ENCODE measurements around the gene SLC13A5.
"Not testable (repeated sequence)": the region's sequence is repeated elsewhere in the genome, so short reads cannot be mapped to it uniquely, and the experiment has no call there.

SLC13A5 gene

GRCh38 chr17:6713130-6713917, at the start of gene SLC13A5:
SLC13A5 (minus strand) TSS chr17:6713369; CDS start chr17:6713333, 36 bp downstream.
- DNase-seq, result no peak

DNA sequence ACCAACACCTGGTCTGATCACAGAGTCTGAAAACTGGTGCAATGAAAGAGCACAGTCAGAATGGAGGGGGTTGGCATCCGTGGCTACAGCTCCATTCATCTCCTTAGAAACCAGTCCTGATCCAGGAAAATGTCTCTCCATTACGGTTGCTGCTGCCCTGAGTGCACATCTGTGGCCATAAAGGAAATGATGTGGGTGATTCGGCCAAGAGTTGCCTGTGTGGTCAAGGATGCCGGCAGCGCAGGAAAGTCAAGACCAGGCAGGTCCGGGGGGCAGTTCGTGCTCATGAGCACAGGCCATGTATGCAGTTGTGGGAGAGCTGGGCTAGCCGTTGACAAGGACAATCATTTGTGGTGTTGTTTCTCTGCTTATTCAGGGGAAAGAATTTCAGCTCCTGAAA, 48.6 kb upstream of the SLC13A5 start:
- DNase-seq, result no peak

DNA sequence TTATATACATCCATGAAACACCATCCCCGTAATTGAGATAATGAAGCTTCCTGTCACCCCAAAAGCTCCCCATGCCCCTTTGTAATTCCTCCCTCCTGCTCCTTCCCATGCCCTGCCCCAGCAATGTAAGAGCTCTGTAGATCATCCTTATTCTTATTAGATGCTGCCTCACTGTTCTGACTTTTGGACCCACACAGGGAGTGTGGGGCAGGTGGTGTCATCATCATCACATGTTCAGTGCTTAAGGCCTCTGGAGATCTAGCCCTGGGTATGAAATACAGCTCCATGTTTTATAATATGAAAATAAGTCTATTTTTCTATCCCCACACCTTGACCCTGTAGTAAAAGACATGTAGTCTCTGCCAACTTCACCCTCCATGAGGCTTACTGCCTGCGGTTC, 44.6 kb upstream of the SLC13A5 start:
- DNase-seq, result no peak

GRCh38 chr17:6756425-6757031, 43.4 kb upstream of the SLC13A5 start:
- DNase-seq, result no peak

DNA sequence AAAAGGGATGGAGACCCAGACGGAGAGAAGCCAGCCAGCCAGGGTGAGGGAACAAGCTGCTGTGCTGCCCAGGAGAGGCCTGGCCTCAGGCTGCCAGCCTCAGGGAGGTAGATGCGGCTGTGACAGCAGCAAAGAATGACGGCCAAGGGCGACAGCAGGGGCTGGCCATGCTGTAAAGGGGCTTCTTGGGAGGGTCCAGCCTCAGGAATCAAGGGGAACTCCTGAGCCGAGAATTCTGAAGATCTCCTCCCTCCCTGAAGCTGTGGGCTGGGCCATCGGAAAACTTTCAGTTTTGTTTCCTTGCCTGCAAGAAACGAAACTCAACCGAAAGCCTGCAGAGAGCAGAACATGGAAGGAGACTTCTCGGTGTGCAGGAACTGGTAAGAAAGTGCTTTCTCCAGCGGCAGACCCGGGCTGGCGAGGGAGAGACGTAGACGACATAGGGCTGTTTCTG, 42.6 kb upstream of the SLC13A5 start, which contains the start of gene XAF1:
TSS of gene XAF1 (plus strand) at position 316 of the 454 bp plus-strand sequence. CDS start at position 349, 33 bp downstream.
- no peak for DNase-seq

- DNase-seq, result no peak
Measured at GRCh38 chr17:6755281-6755680, 42.1 kb upstream of the SLC13A5 start.

DNA sequence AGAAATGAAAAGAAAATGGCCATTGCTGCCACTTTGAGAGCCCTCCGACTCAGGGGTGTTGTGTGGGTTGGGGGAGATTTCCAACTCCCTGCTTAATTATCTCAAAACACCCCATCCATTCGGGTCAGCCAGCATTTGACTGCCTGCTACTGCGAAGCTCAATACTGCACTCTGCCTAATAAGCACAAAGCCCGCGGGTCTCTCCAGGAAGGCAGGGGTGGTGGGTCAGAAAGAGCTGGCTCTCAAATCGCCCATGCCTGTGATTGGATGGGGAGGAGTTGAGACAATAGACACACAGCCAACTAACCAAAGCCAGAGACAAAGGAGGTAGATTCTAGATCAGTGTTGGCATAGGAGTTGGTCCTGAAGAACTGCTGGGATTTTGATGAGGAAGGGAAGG, 40.4 kb upstream of the SLC13A5 start:
- no peak for DNase-seq

GRCh38 chr17:6753006-6753445, 39.9 kb upstream of the SLC13A5 start:
- DNase-seq, result no peak

- DNase-seq, result no peak
Measured at GRCh38 chr17:6752068-6752909, 39.1 kb upstream of the SLC13A5 start.

GRCh38 chr17:6749519-6749918, 36.4 kb upstream of the SLC13A5 start:
- DNase-seq, result no peak

DNA sequence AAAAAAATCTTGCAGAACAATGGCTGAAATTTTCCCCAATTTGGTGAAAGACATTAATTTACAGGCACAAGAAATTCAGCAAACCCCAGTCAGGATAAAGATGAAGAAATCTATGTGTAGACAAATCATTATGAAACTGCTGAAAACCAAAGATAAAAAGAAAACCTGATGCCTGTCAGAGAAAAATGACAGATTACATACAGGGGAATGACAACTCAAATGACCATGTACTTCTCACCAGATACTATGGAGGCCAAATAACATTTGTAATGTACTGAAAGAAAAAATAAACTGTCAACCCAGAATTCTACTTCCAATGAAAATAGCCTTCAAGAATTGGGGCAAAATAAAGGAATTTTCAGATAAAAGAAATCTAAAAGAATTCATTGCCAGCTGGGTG, 35.4 kb upstream of the SLC13A5 start:
- no peak for DNase-seq

DNA sequence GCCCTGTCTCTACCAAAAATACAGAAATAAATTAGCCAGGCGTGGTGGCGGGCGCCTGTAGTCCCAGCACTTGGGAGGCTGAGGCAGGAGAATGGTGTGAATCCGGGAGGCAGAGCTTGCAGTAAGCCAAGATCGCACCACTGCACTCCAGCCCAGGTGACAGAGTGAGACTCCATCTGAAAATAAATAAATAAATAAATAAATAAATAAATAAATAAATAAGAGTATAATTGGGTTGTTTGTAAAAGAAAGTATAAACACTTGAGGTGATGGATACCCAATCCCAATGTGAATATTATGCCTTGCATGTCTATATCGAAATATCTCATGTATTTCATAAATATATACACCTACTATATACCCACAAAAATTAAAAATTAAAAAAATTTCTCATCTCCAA, 33.5 kb upstream of the SLC13A5 start:
- DNase-seq, result not testable (repeated sequence)

GRCh38 chr17:6729531-6729930, 16.4 kb upstream of the SLC13A5 start:
- DNase-seq, result no peak

DNA sequence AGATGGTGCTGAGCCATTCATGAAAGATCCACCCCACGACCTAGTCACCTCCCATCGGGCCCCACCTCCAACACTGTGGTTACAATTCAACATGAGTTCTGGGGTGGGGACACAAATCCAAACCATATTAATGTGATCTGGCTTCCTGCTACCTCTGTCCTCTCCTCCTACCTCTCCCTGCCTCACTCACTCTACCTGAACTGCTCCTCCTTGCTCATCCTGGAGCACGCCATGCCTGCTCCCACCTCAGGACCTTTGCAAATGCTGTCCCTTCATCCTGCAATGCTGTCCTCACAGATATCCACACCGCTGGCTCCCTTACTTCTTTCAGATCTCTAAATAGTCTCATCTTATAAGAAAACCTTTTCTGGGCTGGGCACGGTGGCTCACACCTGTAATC, 10.8 kb upstream of the SLC13A5 start:
- DNase-seq, result no peak

GRCh38 chr17:6721744-6722143, 8.6 kb upstream of the SLC13A5 start:
- DNase-seq, result no peak

DNA sequence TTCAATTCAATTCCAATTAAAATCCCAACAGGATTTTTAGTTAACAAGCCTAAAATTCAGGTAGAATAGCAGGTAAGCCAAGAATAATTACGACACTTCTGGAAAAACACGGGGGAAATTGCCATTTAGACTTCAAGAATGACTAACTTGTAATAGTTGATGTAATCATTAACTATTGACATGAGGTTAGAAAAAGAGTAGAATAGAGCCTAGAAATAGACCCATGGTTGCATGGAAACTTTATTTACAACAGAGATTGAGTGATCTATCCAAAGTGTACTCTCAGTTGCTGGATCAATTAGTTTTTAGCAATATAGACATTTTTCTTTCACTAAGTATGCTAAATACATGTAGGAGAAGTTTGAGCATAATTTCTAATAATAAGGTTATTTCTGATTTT, 3.6 kb upstream of the SLC13A5 start:
- no peak for DNase-seq

- DNase-seq, result no peak
Measured at GRCh38 chr17:6714315-6714874, 1.2 kb upstream of the SLC13A5 start.

DNA sequence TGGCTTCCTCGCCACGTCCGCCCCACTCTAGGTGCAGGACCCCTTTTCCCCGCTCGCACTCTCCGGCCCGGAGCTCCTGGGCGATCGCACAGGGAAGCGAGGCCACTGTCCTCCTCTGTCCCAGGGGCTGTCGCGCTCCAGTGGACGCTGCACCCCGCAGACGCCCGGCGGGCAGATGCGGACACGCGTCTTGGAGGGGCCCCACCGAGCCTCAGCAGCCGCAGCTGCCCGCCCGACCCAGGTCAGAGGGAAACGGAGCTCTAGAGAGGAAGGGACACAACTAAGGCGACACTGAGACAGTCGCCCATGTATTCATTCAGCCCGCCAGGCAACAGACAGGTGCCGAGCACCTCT, 726 bp upstream of the SLC13A5 start:
- DNase-seq, result no peak

GRCh38 chr17:6712854-6713129, 377 bp downstream of the SLC13A5 start:
- DNase-seq, result no peak

DNA sequence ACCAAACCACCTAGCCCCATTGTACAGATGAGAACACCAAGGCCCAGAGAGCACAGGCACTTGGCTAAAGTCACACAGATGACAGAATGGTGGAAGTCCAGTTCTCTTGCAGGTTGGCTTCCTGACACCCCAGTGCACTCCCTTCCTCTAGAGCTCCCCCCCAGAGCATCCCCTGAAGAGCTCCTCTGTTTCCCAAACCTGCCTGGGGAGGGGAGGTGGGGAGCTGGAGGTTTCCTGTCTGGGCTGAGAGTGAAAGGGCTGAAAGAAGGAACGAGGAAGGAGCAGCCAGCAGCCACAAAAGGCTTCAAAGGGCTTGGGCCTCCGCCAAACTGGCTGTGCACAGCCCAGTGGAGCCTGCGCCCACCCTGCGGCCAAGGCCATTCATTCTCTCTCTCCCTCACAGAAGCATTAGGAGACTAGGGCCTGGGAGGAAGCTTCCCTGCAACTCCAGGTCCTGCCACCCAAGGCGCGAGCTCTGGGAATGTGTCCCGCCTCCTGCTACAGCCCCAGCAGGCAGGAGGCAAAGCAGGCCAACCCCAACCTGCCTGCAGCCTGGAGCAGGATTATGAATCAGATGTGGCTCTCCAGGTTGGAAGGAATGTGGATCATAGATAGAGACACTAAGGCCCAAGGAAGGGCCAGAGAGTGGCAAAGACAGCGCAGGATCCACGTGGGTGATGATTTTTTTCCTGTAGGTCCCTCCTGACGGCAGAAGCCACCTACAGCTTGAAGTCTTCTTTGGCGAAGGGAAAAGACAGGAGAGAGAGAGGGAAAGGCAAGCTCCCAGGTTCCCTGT, 913 bp downstream of the SLC13A5 start:
- no peak for DNase-seq

- no peak for DNase-seq
Measured at GRCh38 chr17:6711681-6712057, 1.5 kb downstream of the SLC13A5 start.

- DNase-seq, result no peak
Measured at GRCh38 chr17:6711081-6711674, 2.0 kb downstream of the SLC13A5 start.
